Memory B cell (primary cell): ENCODE results near the gene RNF43.

Source experiments
- ATAC-seq: fragments of 150-1000 bp; cut with Tn5 transposase; 2 replicates; pipeline ENCODE4 v1.10.0; 2021; ENCODE audit warnings: low read depth, mild to moderate bottlenecking, moderate library complexity
- DNase-seq, 2 donors: peaks; one replicate each; pipeline ENCODE4 v3.0.0; 2022; ENCODE audit warnings: low spot score in 2 of 2
- H3K27ac Mint-ChIP-seq: one replicate; pipeline ENCODE4 v1.8.0; 2022; ENCODE audit warnings: mild to moderate bottlenecking, moderate library complexity, mixed read lengths
- H3K27me3 Mint-ChIP-seq: one replicate; pipeline ENCODE4 v1.8.0; 2022; ENCODE audit warnings: mixed read lengths
- H3K36me3 Mint-ChIP-seq: one replicate; pipeline ENCODE4 v1.8.0; 2022; ENCODE audit warnings: mild to moderate bottlenecking, mixed read lengths
- H3K4me1 Mint-ChIP-seq: one replicate; pipeline ENCODE4 v1.8.0; 2022; ENCODE audit warnings: mixed read lengths
- H3K4me3 Mint-ChIP-seq: one replicate; pipeline ENCODE4 v1.8.0; 2022; ENCODE audit warnings: mild to moderate bottlenecking, moderate library complexity, mixed read lengths
- H3K9me3 Mint-ChIP-seq: one replicate; pipeline ENCODE4 v1.8.0; 2022; ENCODE audit warnings: mixed read lengths

Gene RNF43

GRCh38 chr17:58382108-58382871 lies 35.0 kb downstream of the RNF43 start:
- Mint-ChIP-seq H3K4me3 (peak overlapping the region; percentile 66), H3K4me1 (peaks cover 16% of the 10 kb centered on the region), H3K9me3 (no peaks in the 10 kb centered on the region), H3K27me3 (no peaks in the 10 kb centered on the region), H3K27ac (peak overlapping the region; percentile 63), H3K36me3 (peaks cover 2% of the 10 kb centered on the region)
- peak; percentile 80 for ATAC-seq
- DNase-seq = no peak

- Mint-ChIP-seq H3K4me3 (no peak overlapping the region), H3K36me3 (peaks cover under 1% of the 10 kb centered on the region), H3K27ac (peak overlapping the region; percentile 63), H3K27me3 (no peaks in the 10 kb centered on the region), H3K9me3 (no peaks in the 10 kb centered on the region), H3K4me1 (peaks cover 19% of the 10 kb centered on the region)
- DNase-seq = no peak
- ATAC-seq = no peak
Measured at GRCh38 chr17:58381124-58382035, 36.0 kb downstream of the RNF43 start.

- H3K4me1 Mint-ChIP-seq = peaks cover 19% of the 10 kb centered on the region
- no peaks in the 10 kb centered on the region for H3K36me3 Mint-ChIP-seq
- peak overlapping the region; percentile 51 for H3K27ac Mint-ChIP-seq
- no peak overlapping the region for H3K4me3 Mint-ChIP-seq
- ATAC-seq (no peak), DNase-seq (no peak)
- no peaks in the 10 kb centered on the region for H3K27me3 Mint-ChIP-seq
- H3K9me3 Mint-ChIP-seq = no peaks in the 10 kb centered on the region
Measured at GRCh38 chr17:58380207-58381123, 36.9 kb downstream of the RNF43 start.

- ATAC-seq (no peak), DNase-seq (no peak)
- Mint-ChIP-seq H3K36me3 (no peaks in the 10 kb centered on the region), H3K9me3 (no peaks in the 10 kb centered on the region), H3K27ac (no peak overlapping the region), H3K27me3 (no peaks in the 10 kb centered on the region), H3K4me1 (peaks cover 15% of the 10 kb centered on the region), H3K4me3 (no peak overlapping the region)
Measured at GRCh38 chr17:58379511-58379824, 37.9 kb downstream of the RNF43 start.

GRCh38 chr17:58378733-58379510 lies 38.4 kb downstream of the RNF43 start:
- no peaks in the 10 kb centered on the region for H3K9me3 Mint-ChIP-seq
- H3K4me3 Mint-ChIP-seq = no peak overlapping the region
- DNase-seq (no peak), ATAC-seq (no peak)
- H3K4me1 Mint-ChIP-seq = peaks cover 15% of the 10 kb centered on the region
- H3K27ac Mint-ChIP-seq = no peak overlapping the region
- H3K27me3 Mint-ChIP-seq = no peaks in the 10 kb centered on the region
- no peaks in the 10 kb centered on the region for H3K36me3 Mint-ChIP-seq

GRCh38 chr17:58377661-58378060 lies 39.7 kb downstream of the RNF43 start:
- no peak overlapping the region for H3K27ac Mint-ChIP-seq
- H3K4me1 Mint-ChIP-seq = peaks cover 14% of the 10 kb centered on the region
- DNase-seq (no peak), ATAC-seq (no peak)
- H3K27me3 Mint-ChIP-seq = no peaks in the 10 kb centered on the region
- H3K9me3 Mint-ChIP-seq = no peaks in the 10 kb centered on the region
- H3K4me3 Mint-ChIP-seq = no peak overlapping the region
- H3K36me3 Mint-ChIP-seq = no peaks in the 10 kb centered on the region

GRCh38 chr17:58377093-58377601 lies 40.2 kb downstream of the RNF43 start:
- Mint-ChIP-seq H3K27me3 (no peaks in the 10 kb centered on the region), H3K4me3 (no peak overlapping the region), H3K9me3 (no peaks in the 10 kb centered on the region), H3K4me1 (peaks cover 9% of the 10 kb centered on the region), H3K27ac (no peak overlapping the region), H3K36me3 (no peaks in the 10 kb centered on the region)
- ATAC-seq (no peak), DNase-seq (no peak)

GRCh38 chr17:58376472-58377000 lies 40.8 kb downstream of the RNF43 start:
- Mint-ChIP-seq H3K4me3 (no peak overlapping the region), H3K36me3 (no peaks in the 10 kb centered on the region), H3K27ac (no peak overlapping the region), H3K9me3 (no peaks in the 10 kb centered on the region), H3K4me1 (peaks cover 5% of the 10 kb centered on the region), H3K27me3 (no peaks in the 10 kb centered on the region)
- DNase-seq (no peak), ATAC-seq (no peak)

GRCh38 chr17:58375811-58376210 lies 41.5 kb downstream of the RNF43 start:
- no peak for ATAC-seq
- Mint-ChIP-seq H3K27ac (no peak overlapping the region), H3K4me1 (peaks cover 3% of the 10 kb centered on the region), H3K4me3 (no peak overlapping the region), H3K27me3 (no peaks in the 10 kb centered on the region), H3K36me3 (no peaks in the 10 kb centered on the region), H3K9me3 (no peaks in the 10 kb centered on the region)
- no peak for DNase-seq

GRCh38 chr17:58375256-58375655 lies 42.1 kb downstream of the RNF43 start:
- no peak overlapping the region for H3K4me3 Mint-ChIP-seq
- H3K4me1 Mint-ChIP-seq = peaks cover 4% of the 10 kb centered on the region
- H3K27ac Mint-ChIP-seq = no peak overlapping the region
- ATAC-seq (peak; percentile 39), DNase-seq (no peak)
- H3K36me3 Mint-ChIP-seq = no peaks in the 10 kb centered on the region
- H3K27me3 Mint-ChIP-seq = no peaks in the 10 kb centered on the region
- H3K9me3 Mint-ChIP-seq = no peaks in the 10 kb centered on the region

- Mint-ChIP-seq H3K4me1 (peaks cover 13% of the 10 kb centered on the region), H3K27ac (no peak overlapping the region), H3K36me3 (no peaks in the 10 kb centered on the region), H3K4me3 (no peak overlapping the region), H3K27me3 (no peaks in the 10 kb centered on the region), H3K9me3 (no peaks in the 10 kb centered on the region)
- no peak for DNase-seq
- ATAC-seq = no peak
Measured at GRCh38 chr17:58373923-58374322, 43.4 kb downstream of the RNF43 start.

GRCh38 chr17:58373003-58373402 lies 44.3 kb downstream of the RNF43 start:
- peaks cover 14% of the 10 kb centered on the region for H3K4me1 Mint-ChIP-seq
- H3K27ac Mint-ChIP-seq = no peak overlapping the region
- no peaks in the 10 kb centered on the region for H3K36me3 Mint-ChIP-seq
- H3K4me3 Mint-ChIP-seq = no peak overlapping the region
- DNase-seq = no peak
- H3K27me3 Mint-ChIP-seq = no peaks in the 10 kb centered on the region
- H3K9me3 Mint-ChIP-seq = no peaks in the 10 kb centered on the region
- ATAC-seq = no peak
